Activated CD4-positive, CD25-positive, alpha-beta regulatory T cell treated with anti-CD3 and anti-CD28 coated beads, Interleukin-2, amount 50 U/mL, for 24 hours (primary cell): ENCODE results near the gene MDH1B.

Experiments
- ATAC-seq, 2 donors: fragments of 150-1000 bp; cut with Tn5 transposase; one replicate each; pipeline ENCODE4 v1.10.0; 2021; ENCODE audit warnings: mild to moderate bottlenecking in 1 of 2, moderate library complexity in 1 of 2

MDH1B gene

GRCh38 chr2:206693399-206694137 is 71.6 kb downstream of the MDH1B start:
- ATAC-seq, result peak; percentile 55 to 68

GRCh38 chr2:206692971-206693370 is 72.2 kb downstream of the MDH1B start:
- no peak for ATAC-seq

GRCh38 chr2:206688990-206689389 is 76.1 kb downstream of the MDH1B start:
- ATAC-seq, result no peak

GRCh38 chr2:206688453-206688852 is 76.7 kb downstream of the MDH1B start:
- ATAC-seq, result no peak
